Jurkat, Clone E6-1 (cell line): ENCODE results near the gene ZSWIM5.
A peak's percentile ranks its signal among the peaks of the same experiment; 100 is the strongest.
"Not testable (repeated sequence)": the region's sequence is repeated elsewhere in the genome, so short reads cannot be mapped to it uniquely, and the experiment has no call there.

Experiments used
- DNase-seq: peaks from one replicate; pipeline ENCODE4 v3.0.0-alpha.2; 2011; ENCODE audit warnings: low read depth, low spot score
- H3K4me3 ChIP-seq: 2 replicates; pipeline ENCODE4 v1.5.1; 2011; ENCODE audit warnings: mild to moderate bottlenecking, low read length, control low read depth, moderate library complexity

Gene ZSWIM5

DNA sequence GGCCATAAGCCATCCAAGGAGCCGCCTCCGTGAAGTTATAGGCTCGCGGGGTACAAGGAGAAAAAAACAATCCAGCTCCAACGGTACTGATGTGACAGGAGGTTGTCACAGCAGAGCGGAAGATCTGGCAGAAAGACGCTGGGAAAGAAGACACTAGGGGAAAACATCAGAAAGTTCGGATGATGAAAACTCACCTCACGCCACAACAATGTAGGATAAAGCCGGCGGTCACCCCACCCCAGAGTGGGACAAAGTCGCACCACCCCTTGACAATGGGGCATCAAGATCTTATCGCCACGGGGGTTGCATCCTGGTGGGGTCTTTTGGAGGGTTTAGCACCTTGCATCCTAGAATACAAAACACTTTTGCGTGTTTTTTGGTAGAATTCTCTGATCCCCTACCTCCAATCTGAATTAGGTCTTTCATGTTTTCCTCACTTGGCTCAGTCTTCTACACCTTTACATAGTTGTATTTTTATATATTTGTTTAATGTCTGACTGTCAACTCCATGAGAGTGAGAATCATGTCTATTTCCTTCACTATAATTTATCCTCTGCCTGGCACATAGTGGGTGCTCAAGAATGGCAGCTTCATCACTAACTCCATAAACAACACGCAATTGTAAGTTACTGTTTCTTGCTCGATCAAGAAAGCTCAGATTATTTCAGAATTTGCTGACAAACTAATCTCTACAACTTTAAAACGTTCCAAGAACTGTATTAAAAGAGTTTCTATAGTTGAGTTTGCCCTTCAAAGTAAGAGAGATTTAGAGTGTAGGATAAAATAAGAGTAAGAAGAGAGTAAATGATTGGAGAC is 611 bp upstream of the ZSWIM5 start:
- DNase-seq, result peak; percentile 3
- H3K4me3 ChIP-seq, result peak overlapping the region; percentile 66

DNA sequence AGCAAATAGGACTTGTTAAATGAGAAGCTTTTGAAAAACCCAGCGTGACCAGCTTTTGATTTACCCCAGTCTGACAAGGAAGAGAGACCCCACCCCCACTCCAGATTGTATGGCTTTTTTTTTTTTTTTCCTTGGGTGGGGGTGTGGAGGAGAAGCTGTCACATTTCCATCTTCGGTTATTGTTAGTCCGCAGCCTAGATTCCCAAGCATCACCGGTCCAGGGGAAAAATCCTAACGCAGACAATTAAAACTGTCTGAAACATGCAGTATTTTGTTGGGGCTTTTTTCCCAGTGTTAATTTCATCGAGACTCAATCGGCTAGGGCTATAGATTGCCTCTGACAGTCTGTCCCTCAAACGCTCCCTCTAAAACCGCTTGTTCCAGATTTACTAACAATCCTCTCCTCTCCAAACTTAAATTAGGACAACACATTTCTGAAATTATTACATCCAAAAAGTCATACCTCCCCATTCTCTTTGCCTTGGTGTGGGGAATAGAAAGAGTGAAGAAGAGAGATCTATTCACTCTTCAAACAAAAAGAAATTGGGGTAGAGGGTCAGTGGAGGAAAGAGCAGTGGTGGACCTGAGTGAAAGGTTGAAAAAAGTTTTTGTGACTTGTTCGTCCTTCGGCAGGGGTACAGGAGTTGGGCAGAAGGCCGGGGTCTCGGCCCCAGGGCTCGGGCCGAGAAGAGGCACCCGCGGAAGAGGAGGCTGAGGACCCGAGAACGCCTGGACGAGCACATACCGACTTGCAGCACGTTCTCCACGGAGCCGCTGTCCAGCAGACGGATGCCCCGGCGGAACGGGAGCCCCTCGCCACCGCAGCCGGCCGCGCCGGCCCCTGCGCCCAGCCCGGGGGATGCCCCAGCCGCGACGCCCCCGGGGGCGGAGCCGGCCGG is 1.1 kb downstream of the ZSWIM5 start:
- DNase-seq, result no peak
- H3K4me3 ChIP-seq, result no peak overlapping the region

DNA sequence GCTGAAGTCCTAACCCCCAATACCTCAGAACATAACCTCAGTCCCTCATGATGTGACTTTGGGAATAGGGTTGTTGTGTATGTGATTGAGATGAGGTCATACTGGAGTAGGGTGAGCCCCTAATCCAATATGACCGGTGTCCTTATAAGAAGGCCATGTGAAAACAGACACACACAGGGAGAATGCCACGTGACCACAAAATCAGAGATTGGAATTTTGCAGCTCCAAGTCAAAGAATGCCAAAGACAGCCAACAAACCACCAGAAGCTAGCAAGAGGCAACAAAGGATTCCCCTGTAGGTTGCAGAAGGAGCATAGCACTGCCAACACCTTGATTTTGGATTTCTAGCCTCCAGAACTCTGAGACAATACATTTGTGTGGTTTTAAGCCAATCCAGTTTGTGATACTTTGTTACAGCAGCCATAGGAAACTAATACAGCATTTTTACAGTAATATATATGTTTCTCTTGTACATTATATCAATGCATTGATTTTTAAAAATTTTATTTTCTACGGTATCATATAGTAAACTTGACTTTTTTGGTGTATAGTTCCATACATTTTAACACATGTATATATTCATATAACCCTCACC is 5.4 kb downstream of the ZSWIM5 start:
- no peak for DNase-seq
- no peak overlapping the region for H3K4me3 ChIP-seq

DNA sequence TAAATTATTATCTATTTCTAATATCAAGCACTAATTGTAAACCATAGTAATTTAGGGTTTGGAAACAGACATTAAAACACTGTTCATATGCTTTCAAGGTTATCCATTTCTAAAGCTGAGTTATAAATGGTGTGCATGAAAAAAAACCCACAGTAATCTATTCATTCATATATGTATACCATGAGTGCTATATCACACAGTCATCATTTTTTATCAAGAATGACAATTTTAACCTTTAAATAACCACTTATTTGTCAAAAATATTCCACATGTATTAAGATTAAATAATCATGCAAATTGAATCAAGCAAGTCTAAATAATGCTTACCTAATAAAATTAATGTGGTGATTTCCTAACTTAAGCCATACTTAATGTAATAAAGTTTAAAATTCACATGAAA is 6.0 kb downstream of the ZSWIM5 start:
- H3K4me3 ChIP-seq, result no peak overlapping the region
- no peak for DNase-seq

- DNase-seq, result no peak
Observed at GRCh38 chr1:45198185-45198584, 8.2 kb downstream of the ZSWIM5 start.

GRCh38 chr1:45196863-45197262 is 9.5 kb downstream of the ZSWIM5 start:
- peak; percentile 10 for DNase-seq
- H3K4me3 ChIP-seq, result no peak overlapping the region

More at GRCh38 chr1:45198185-45198584, 8.2 kb downstream of the ZSWIM5 start:
- no peak overlapping the region for H3K4me3 ChIP-seq

DNA sequence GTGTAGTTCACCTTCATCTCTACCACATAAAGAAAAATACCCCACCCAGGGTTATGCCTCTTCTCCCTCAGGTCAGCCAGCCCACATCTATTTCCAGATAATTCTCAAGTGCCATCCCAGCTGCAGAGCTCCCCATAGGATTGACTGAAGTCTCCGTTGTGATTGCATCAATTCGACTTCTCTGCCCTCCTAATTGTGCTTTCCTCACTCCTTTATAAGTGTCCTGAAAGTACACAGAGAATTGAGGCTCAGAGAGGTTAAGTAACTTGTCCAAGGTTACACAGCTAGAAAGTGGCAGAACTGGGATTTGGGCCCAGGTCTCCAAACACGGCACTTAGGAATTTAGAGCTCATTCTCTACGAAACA is 15.0 kb downstream of the ZSWIM5 start:
- DNase-seq, result no peak
- no peak overlapping the region for H3K4me3 ChIP-seq

GRCh38 chr1:45187725-45188124 is 18.7 kb downstream of the ZSWIM5 start:
- no peak overlapping the region for H3K4me3 ChIP-seq
- DNase-seq, result no peak

DNA sequence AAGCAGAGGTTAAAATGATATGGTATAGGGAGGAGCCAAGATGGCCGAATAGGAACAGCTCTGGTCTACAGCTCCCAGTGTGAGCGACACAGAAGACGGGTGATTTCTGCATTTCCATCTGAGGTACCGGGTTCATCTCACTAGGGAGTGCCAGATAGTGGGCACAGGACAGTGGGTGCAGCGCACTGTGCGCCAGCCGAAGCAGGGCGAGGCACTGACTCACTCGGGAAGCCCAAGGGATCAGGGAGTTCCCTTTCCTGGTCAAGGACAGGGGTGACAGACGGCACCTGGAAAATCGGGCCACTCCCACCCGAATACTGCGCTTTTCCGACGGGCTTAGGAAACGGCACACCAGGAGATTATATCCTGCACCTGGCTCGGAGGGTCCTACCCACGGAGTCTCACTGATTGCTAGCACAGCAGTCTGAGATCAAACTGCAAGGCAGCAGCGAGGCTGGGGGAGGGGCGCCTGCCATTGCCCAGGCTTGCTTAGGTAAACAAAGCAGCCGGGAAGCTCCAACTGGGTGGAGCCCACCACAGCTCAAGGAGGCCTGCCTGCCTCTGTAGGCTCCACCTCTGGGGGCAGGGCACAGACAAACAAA is 26.4 kb downstream of the ZSWIM5 start:
- DNase-seq, result not testable (repeated sequence)

DNA sequence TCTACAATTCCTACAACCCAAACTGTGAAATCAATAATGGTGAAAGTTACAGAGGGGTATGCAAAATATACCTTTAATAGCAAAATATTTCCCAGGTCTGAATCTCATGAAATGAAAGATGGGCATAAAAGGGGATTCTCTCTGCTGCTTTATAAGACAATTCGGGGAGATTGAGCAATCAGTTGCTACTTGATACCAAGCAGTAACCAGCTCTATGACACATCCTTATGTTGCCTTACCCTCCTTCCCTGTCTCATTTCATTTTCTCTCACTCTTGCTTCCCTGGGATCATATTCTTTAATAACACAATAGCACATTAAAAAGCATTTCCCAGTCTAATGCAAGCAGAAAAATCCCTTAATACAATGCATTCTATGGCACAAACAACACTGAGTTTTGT is 29.0 kb downstream of the ZSWIM5 start:
- H3K4me3 ChIP-seq, result no peak overlapping the region
- no peak for DNase-seq

More for the DNA sequence above, 26.4 kb downstream of the ZSWIM5 start:
- H3K4me3 ChIP-seq, result not testable (repeated sequence)

DNA sequence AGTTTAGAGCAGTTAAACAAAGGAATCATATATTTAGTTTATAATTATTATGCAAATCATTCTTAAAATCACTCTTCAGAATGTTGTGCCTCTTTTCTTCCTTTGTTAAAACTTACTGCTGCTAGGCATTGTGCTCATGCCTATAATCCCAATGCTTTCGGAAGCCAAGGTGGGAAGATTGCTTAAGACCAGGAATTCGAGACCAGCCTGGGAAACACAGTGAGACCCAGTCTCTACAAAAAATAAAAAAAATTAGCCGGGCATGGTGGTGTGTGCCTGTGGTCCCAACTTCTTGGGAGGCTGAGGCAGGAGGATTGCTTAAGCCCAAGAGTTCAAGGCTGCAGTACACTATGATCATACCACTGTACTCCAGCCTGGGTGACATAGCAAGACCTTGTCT is 33.6 kb downstream of the ZSWIM5 start:
- no peak for DNase-seq
- H3K4me3 ChIP-seq, result no peak overlapping the region

- DNase-seq, result no peak
- no peak overlapping the region for H3K4me3 ChIP-seq
Observed at GRCh38 chr1:45172005-45172404, 34.4 kb downstream of the ZSWIM5 start.

DNA sequence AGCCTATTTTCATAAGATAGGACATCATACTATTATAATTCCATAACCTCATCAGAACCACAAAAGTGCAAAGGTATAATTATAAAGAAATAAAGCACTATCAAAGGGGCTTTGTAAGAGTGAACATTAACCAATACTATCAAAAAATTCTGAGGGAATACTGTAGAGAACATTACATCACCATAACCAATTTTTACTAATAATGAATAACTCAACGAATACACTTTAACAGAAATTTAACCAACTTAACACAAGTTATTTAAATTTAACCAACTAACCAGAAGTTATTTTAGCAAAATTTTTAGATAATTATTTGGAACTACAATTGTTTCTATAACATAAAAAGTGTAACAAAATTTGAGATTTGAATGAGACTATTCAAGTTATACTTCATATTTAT is 34.8 kb downstream of the ZSWIM5 start:
- DNase-seq, result no peak
- no peak overlapping the region for H3K4me3 ChIP-seq

DNA sequence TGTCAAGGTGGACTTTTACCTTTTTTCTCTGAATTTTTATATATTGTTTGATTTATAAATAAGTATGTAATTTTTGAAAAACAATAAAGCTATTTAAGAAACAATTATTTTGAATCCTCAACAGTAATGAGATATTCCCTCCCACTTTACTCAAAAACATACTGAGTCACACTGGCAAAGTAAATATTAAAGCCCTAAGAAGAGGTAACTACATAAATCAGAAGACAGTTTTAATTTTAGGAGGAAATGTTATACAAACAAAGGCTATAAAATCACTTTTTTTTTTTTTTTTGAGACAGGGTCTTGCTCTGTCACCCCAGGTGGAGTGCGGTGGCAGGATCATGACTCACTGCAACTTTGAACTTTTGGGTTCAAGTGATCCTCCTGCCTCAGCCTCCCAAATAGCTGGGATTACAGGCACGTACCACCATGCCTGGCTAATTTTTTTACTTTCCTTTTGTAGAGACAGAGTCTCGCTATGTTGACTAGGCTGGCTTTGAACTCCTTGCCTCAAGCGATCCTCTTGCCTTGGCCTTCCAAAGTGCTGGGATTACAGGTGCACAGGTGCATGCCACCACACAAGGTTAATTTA is 36.2 kb downstream of the ZSWIM5 start:
- H3K4me3 ChIP-seq, result no peak overlapping the region
- no peak for DNase-seq

GRCh38 chr1:45167947-45168346 is 38.5 kb downstream of the ZSWIM5 start:
- DNase-seq, result not testable (repeated sequence)

GRCh38 chr1:45164307-45164706 is 42.1 kb downstream of the ZSWIM5 start:
- H3K4me3 ChIP-seq, DNase-seq: not testable (repeated sequence)

More at GRCh38 chr1:45167947-45168346, 38.5 kb downstream of the ZSWIM5 start:
- H3K4me3 ChIP-seq, result not testable (repeated sequence)

DNA sequence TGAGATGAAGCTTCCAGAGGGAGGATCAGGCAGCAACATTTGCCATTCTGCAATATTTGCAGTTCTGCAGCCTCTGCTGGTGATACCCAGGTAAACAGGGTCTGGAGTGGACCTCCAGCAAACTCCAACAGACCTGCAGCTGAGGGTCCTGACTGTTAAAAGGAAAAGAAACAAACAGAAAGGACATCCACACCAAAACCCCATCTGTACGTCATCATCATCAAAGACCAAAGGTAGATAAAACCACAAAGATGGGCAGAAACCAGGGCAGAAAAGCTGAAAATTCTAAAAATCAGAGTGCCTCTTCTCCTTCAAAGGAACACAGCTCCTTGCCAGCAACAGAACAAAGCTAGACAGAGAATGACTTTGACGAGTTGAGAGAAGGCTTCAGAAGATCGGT is 43.3 kb downstream of the ZSWIM5 start:
- not testable (repeated sequence) for DNase-seq, H3K4me3 ChIP-seq

DNA sequence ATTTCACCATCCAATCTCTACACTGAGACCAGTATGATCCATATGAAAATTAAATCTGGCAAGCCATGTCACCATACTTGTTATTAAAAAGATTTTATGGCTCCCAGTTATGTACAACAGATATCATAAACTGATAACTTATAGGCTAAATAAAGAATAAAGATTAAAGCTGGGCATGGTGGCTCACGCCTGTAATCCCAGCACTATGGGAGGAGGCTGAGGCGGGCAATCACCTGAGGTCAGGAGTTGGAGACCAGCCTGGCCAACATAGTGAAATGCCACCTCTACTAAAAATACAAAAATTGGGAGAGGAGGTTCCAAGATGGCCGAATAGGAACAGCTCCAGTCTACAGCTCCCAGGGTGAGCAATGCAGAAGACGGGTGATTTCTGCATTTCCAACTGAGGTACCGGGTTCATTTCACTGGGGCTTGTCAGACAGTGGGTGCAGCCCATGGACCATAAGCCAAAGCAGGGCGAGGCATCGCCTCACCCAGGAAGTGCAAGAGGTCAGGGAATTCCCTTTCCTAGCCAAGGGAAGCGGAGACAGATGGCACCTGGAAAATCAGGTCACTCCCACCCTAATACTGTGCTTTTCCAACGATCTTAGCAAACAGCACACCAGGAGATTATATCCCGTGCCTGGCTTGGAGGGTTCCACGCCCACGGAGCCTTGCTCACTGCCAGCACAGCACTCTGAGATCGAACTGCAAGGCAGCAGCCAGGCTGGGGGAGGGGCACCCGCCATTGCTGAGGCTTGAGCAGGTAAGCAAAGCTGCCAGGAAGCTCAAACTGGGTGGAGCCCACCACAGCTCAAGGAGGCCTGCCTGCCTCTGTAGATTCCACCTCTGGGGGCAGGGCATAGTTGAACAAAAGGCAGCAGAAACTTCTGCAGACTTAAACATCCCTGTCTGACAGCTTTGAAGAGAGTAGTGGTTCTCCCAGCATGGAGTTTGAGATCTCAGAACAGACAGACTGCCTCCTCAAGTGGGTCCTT is 44.1 kb downstream of the ZSWIM5 start:
- not testable (repeated sequence) for H3K4me3 ChIP-seq
- DNase-seq, result peak; percentile 7
